Urinary bladder (tissue), 4 donors: Measurements from ENCODE around the gene PRAMEF5. TPM values are rescaled to one million over a fixed set of nuclear protein-coding genes. Genes with fewer than 3 reads are reported as not detected.
"Not testable (repeated sequence)": the region's sequence is repeated elsewhere in the genome, so short reads cannot be mapped to it uniquely, and the experiment has no call there.

Source experiments
- DNase-seq: peaks from one replicate; pipeline ENCODE4 v3.0.0-alpha.2; 2015; ENCODE audit errors: extremely low spot score
- H3K27ac ChIP-seq: one replicate; pipeline ENCODE4 v1.5.1; 2013; ENCODE audit warnings: low read depth, mild to moderate bottlenecking, moderate library complexity
- H3K36me3 ChIP-seq: one replicate; pipeline ENCODE4 v1.6.1; 2013; ENCODE audit warnings: mild to moderate bottlenecking, moderate library complexity; ENCODE audit not compliant: insufficient read depth
- H3K4me1 ChIP-seq: one replicate; pipeline ENCODE4 v1.6.1; 2013; ENCODE audit warnings: mild to moderate bottlenecking, moderate library complexity; ENCODE audit not compliant: insufficient read depth
- H3K4me3 ChIP-seq: one replicate; pipeline ENCODE4 v1.5.1; 2013; ENCODE audit warnings: low read depth, low read length
- WGBS: extraction: QIAGEN DNeasy Blood & Tissue Kit; methylation state at CpG from one replicate; pipeline ENCODE4 v1.1.7; 2013; 5-methylcytosine and 5-hydroxymethylcytosine counted together
- polyA plus RNA-seq: library from polyadenylated mRNA; stranded (reverse); fragments of 200-250 nt; gene quantifications from one replicate; pipeline ENCODE4 v1.2.3, GENCODE V29; 2013
- total RNA-seq: library from RNA; depleted of rRNA; stranded (reverse); fragments of >200 nt; gene quantifications from one replicate; pipeline ENCODE4 v1.2.3, GENCODE V29; 2014
- donor health status: healthy with polysubstance abuse.
- donor health status: healthy.

The PRAMEF5 gene
- total and polyA plus RNA-seq, 2 donors = not detected

DNA sequence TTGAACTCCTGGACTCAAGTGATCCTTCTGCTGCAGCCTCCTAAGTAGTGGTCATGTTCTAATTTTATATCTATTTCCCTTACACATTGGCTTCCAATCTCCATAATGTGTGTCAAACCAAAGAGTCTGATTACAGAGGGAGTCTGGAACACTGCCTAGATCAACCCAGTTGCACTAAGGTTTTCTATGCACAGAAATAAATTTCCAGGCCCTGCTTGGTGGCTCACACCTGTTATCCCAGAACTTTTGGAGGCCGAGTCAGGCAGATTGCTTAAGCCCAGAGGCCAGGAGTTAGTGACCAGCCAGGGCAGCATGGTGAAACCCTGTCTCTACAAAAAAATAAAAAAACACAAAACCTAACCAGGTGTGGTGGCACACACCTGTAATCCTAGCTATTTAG, 19.9 kb upstream of the PRAMEF5 start:
- DNase-seq, H3K36me3 ChIP-seq, H3K27ac ChIP-seq, H3K4me3 ChIP-seq, H3K4me1 ChIP-seq: not testable (repeated sequence)
- WGBS = 58% methylated on average over 1 of the region's 1 CpG

DNA sequence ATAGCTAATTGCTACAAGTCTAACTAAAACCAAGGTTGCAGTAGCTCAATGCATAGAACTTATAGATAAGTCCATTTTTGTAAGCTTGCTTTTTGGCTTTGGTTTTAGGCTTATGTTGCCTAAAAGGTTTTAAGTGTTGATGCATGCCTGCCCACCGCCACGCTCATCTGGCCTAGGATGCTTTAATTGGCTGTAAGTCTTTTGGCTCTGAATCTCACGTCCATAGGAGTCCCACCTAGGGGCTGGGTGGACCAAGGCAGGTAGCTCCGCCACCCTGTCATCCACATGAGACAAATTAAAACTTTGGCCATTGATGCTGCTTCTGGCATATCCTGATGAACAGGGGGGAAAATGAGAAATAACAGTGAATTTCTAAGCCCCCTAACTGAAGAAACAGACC, 16.4 kb upstream of the PRAMEF5 start:
- not testable (repeated sequence) for H3K4me3 ChIP-seq, DNase-seq, H3K36me3 ChIP-seq, H3K27ac ChIP-seq, H3K4me1 ChIP-seq
- WGBS = 77% methylated on average over 4 of the region's 4 CpGs

DNA sequence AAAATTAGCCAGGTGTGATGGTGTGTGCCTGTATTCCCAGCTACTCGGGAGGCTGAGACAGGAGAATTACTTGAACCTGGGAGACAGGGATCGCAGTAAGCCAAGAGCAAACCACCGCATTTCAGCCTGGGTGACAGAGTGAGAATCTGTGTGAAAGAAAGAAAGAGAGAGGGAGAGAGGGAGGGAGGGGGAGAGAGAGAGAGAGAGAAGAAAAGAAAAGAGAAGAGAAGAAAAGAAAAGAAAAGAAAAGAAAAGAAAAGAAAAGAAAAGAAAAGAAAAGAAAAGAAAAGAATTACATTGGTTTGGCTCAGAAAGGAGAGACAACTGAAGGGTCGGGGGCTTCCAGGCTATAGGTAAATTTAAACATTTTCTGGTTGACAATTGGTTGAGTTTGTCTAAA, 14.4 kb upstream of the PRAMEF5 start:
- H3K36me3 ChIP-seq, H3K4me1 ChIP-seq, H3K4me3 ChIP-seq, DNase-seq, H3K27ac ChIP-seq: not testable (repeated sequence)
- 87% methylated on average over 4 of the region's 4 CpGs for WGBS

DNA sequence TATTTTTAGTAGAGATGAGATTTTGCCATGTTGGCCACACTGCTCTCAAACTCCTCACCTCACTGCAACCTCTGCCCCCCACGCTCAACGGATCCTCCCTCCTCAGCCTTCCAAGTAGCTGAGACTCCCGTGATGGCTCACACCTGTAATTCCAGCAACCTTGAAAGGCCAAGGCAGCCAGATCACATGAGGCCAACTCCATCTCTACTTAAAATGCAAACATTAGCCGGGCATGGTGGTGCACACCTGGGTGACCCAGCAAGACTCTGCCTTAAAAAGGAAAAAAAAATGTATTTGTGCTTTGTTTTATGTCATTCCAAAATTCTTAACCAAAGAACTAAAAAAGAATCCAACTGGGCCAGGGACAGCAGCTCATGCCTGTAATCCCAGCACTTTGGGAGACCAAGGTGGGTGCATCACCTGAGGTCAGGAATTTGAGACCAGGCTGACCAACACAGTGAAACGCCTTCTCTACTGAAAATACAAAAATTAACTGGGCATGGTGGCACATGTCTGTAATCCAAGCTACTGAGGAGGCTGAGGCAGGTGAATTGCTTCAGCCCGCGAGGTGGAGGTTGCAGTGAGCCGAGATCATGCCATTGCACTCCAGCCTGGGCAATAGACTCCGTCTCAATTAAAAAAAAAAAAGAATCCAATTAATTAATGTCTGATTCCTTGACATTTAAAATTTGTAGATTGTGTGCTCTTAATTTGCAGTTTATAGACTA, 10.3 kb upstream of the PRAMEF5 start:
- H3K27ac ChIP-seq, H3K4me3 ChIP-seq, H3K36me3 ChIP-seq, H3K4me1 ChIP-seq, DNase-seq: not testable (repeated sequence)
- 80% methylated on average over 9 of the region's 9 CpGs for WGBS

DNA sequence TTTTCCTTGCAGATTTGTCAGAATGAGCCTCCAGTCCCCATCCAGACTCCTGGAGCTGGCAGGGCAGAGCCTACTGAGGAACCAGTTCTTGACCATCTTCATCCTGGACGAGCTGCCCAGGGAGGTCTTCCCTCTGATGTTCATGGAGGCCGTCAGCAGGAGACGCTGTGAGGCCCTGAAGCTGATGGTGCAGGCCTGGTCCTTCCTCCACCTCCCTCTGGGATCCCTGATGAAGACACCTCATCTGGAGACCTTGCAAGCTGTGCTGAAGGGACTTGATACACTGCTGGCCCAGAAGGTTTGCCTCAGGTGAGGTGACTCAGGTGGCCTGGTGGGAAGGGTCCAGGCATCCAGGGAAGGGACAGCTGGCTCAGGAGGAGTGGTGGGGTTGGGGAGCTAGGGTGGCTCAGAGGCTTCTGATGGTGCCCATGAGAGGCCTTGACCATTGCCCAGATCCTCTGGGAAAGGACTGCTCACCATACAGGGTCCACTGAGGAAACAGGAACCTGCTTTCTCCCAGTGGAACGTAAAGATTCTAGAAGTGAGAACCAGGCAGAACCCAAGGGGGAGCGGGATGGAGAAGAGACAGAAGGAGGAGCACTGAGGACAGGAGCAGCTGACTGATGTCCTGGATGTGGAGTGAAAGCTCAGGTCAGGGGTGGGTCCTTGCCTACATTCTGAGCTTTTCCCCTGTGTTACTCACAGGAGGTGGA, 8.0 kb upstream of the PRAMEF5 start:
- DNase-seq = not testable (repeated sequence)
- 68% methylated on average over 5 of the region's 5 CpGs for WGBS

DNA sequence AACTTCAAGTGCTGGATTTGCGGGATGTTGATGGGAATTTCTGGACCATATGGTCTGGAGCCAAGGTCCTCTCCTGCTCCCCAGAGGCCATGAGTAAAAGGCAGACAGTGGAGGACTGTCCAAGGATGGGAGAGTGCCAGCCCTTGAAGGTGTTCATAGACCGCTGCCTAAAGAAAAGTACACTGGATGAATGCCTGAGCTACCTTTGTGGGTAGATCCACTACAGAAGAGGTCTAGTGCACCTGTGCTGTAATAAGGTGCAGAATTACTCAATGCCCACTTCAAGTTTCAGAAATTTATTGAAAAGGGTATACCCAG, 7.5 kb upstream of the PRAMEF5 start:
- DNase-seq, H3K4me1 ChIP-seq, H3K36me3 ChIP-seq, H3K4me3 ChIP-seq, H3K27ac ChIP-seq: not testable (repeated sequence)
- 69% methylated on average over 2 of the region's 2 CpGs for WGBS

More for the DNA sequence above, 8.0 kb upstream of the PRAMEF5 start:
- H3K27ac ChIP-seq, H3K4me3 ChIP-seq, H3K36me3 ChIP-seq, H3K4me1 ChIP-seq: not testable (repeated sequence)

DNA sequence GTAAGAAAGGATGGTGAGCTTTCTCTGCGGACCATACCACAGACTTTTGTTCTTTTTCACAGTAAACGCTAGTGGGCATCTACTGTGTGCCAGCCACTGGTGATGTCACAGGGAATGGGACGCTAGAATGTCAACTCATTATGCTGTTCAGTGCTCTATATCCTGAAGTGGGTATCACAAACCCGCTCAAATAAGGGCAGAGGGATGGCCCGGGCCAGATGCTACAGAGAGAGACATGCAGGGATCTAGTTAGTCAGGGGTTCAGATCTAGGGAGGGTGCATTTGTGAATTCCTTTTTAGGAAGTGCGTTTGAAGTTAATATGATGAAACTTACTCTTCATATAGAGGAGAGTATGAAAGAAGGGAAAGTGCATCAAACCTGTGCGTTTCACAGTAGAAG, 6.9 kb upstream of the PRAMEF5 start:
- H3K36me3 ChIP-seq, H3K27ac ChIP-seq, H3K4me1 ChIP-seq, H3K4me3 ChIP-seq, DNase-seq: not testable (repeated sequence)
- 77% methylated on average over 6 of the region's 7 CpGs for WGBS

DNA sequence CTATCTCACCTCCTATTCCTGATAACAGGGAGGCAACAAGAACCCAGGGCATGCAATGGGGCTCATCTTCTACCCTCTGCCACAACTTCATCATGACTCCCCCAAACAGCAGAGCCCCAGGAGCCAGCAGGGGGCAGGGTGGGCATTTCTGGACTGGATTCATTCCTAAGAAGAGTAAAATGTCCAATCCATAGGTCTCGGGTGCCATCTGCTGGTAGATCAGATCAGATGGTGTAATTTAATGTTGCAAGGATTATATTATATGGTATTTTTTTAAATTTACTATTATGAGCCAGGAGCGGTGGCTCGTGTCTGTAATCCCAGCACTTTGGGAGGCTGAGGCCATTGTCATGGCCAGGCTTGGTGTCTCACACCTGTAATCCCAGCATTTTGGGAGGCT, 11.1 kb downstream of the PRAMEF5 start:
- not testable (repeated sequence) for DNase-seq, H3K4me3 ChIP-seq, H3K36me3 ChIP-seq, H3K4me1 ChIP-seq, H3K27ac ChIP-seq
- WGBS = 50% methylated on average over 2 of the region's 3 CpGs

DNA sequence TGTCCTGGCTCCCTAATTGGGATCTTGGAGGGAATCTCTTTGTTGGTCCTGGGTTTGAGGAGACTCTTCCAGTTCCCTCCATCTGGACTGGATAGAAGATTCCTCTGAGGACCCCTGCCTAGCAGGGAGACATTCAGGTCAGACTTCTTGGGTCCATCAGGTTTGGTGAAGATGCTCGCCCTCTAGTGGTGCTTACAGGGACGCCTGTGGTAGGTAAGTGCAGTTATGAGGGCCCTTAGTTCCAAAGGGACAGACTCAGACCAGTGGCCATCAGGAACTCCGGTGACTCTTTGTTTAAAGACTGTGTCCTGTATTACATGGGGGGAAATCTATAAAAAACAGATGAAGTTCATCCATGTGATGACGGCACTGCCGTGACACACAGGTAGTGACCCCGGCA, 23.0 kb downstream of the PRAMEF5 start:
- WGBS = 56% methylated on average over 5 of the region's 6 CpGs
- not testable (repeated sequence) for H3K27ac ChIP-seq, H3K4me3 ChIP-seq, H3K36me3 ChIP-seq, DNase-seq, H3K4me1 ChIP-seq

DNA sequence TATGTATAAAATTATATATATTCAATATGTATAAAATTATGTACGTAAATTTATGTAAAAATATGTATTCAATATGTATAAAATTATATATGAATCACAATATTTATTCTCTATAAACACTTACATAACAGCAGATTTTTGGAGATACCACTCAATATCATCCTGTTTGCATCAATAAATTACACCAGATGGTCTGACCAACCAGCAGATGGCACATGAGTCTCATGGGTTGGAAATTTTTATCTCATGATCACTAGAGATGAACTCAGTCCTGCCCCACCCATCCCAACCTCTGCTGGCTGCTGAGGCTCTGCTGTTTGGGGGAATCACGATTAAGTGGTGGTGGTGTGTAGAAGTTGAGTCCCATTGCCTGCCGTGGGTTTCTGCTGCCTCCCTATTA, 25.6 kb downstream of the PRAMEF5 start:
- DNase-seq, H3K4me1 ChIP-seq, H3K4me3 ChIP-seq, H3K36me3 ChIP-seq, H3K27ac ChIP-seq: not testable (repeated sequence)
- WGBS = 70% methylated on average over 3 of the region's 3 CpGs

DNA sequence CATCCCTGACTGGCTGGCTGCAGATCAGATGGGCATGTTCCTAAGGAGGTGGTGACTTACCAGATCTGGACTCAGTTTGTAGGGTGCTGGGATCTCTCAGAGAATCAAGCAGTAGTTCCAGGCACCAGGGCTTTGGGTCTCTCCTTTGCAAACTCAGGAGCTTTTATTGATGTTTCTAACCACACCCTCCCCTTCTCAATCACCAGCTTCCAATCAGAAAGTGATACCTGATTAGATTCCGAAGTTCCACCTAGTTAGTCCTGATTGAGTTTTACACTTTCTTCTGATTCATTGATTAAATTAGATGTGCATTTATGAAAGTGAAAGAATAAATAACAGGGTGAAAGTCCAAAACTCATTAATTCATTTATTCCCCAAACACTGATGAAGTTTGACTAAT, 31.0 kb downstream of the PRAMEF5 start, which contains the start of gene PRAMEF8:
PRAMEF8 (minus strand) TSS at position 101 of the 400 bp plus-strand sequence. CDS start 1,046 bp downstream, outside the sequence.
- H3K4me3 ChIP-seq, H3K4me1 ChIP-seq, DNase-seq, H3K27ac ChIP-seq, H3K36me3 ChIP-seq: not testable (repeated sequence)
- no CpG with 5 or more reads among the region's 1 CpG for WGBS

DNA sequence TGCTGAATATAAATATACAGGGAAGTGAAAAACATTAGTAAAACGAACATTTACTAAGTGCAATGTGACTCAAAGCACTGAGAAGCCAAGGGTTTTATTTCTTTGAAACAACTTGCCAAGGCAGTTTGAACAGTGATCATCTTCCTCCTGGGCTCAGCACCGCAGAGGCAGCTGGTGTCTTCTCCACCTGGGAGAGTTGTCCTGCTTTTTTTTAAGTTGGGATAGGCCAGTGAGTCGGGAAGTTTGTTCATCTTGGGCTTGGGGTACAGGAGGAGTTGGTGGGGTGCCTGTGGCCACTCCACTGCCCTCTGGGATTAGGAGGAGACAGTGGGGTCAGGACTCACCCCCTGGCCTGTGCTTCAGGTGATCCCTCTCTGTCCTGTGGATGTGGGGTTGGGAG, 35.0 kb downstream of the PRAMEF5 start:
- not testable (repeated sequence) for H3K4me1 ChIP-seq, DNase-seq, H3K27ac ChIP-seq, H3K4me3 ChIP-seq, H3K36me3 ChIP-seq
- WGBS = 74% methylated on average over 2 of the region's 3 CpGs

DNA sequence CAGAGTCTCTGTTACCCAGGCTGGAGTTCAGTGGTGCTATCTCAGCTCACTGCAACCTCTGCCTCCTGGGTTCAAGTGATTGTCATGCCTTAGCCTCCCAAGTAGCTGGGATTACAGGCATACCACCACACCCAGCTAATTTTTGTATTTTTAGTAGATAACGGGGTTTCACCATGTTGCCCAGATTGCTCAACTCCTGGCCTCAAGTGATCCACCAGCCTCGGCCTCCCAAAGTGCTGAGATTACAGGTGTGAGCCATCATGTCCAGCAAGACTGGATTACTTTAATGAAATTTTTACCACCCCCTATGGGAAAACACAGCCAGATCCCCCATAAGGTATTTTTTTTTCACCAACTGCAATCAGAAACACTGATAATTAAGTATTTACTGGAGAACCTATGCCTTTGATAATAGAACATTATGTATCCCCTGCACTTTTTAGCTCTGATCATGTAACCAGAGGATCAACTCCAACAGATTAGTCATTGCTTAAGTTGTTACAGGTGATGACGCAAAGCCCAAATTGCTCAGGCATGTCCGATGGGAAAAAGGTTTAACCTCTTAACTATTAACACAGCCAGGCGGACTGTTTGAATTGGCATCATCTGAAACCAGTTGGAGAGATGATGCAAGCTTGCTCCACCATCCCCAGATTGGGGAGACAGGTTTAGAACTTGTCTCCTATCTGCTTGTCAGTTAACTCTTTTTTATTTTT, 43.4 kb downstream of the PRAMEF5 start:
- not testable (repeated sequence) for H3K36me3 ChIP-seq, H3K4me3 ChIP-seq, DNase-seq, H3K4me1 ChIP-seq, H3K27ac ChIP-seq
- WGBS = 89% methylated on average over 2 of the region's 5 CpGs

DNA sequence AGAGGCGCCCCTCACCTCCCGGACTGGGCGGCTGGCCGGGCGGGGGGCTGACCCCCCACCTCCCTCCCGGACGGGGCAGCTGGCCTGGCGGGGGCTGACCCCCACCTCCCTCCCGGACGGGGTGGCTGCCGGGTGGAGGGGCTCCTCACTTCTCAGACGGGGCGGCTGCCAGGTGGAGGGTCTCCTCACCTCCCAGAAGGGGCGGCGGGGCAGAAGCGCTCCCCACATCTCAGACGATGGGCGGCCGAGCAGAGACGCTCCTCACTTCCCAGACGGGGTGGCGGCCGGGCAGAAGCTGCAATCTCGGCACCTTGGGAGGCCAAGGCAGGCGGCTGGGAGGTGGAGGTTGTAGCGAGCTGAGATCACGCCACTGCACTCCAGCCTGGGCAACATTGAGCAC, 44.7 kb downstream of the PRAMEF5 start:
- WGBS = 95% methylated on average over 9 of the region's 27 CpGs
- not testable (repeated sequence) for H3K36me3 ChIP-seq, H3K4me1 ChIP-seq, DNase-seq, H3K27ac ChIP-seq, H3K4me3 ChIP-seq
